HG03175 (cell line): ENCODE data around the gene P2RX5.

ENCODE experiments used
- ATAC-seq: cut with Tn5 transposase; IDR thresholded peaks from one replicate; pipeline ENCODE4 v1.9.1; 2021; ENCODE audit warnings: mild to moderate bottlenecking, moderate library complexity; ENCODE audit not compliant: unreplicated experiment

Gene P2RX5

GRCh38 chr17:3627769-3628167, 68.2 kb downstream of the P2RX5 start:
- ATAC-seq = no peak

DNA sequence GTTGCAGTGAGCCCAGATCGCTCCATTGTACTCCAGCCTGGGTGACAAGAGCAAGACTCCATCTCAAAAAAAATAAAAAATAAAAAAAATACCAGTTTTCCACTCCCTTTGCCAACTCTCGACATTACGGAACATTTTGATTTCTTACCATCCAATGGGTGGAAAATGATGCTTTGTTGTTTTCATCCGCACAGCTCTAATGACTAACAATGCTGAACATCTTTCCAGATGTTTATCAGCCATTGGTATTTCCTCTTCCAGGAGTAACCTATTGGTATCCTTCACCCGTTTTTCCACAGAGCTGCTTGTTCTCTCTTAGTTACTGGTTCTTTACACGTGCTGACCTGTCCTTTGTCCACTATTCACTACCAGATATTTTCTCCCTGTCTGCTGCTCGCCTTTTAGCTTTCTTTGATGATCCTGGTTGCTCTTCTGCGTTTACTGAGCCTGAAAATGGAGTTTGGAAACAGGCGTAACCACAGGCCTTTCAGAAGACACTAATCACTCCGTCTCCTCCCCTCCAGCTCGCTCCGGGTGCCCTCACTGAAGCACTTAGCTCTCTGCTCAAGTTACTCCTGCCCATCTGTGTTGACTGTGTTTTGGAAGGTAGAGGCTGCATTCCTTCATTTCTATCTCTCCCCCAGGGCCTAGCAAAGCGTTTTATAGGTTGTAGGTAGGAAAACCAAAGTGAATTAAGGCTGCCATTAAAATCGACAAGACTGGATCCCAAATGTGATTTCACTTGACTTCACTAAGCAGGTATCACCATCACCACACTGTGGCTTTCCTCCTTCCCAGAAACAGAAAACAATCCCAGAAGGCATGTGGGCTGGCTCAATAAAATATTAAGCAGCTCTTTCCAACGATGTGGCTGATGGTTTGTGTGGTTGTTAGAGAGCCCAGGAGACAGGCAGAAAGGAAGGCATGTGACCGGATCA, 68.9 kb downstream of the P2RX5 start:
- ATAC-seq = no peak
